MV-4-11 (cell line): ENCODE results near the gene ZNF280A.

ENCODE experiments used
- DNase-seq: peaks from one replicate; lab custom pipeline; 2025; lab: John Stamatoyannopoulos, UW

ZNF280A gene

GRCh38 chr22:22520020-22520656 lies at the start of gene ZNF280A:
Gene ZNF280A (minus strand): TSS chr22:22520270. CDS start chr22:22515630, 4,640 bp downstream.
- DNase-seq = no peak

DNA sequence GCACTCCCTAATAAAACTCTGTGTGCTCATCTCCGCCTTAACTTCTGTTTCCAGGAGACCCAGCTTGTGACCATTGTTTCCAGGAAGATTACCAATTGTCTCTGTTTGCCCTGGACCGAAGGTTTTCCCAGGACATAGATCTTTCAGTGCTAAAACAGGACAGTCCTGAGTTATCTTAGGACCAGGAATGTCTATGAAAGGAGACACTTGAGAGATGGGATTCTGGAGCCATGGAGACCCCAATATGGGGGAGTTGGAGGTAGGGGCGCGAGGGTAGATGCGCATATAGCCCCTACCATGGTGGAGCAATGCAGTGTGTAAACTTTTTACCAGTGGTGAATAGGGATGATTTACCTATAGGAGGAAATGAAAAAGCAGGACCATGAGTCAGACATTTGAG lies 49.1 kb upstream of the ZNF280A start:
- no peak for DNase-seq

DNA sequence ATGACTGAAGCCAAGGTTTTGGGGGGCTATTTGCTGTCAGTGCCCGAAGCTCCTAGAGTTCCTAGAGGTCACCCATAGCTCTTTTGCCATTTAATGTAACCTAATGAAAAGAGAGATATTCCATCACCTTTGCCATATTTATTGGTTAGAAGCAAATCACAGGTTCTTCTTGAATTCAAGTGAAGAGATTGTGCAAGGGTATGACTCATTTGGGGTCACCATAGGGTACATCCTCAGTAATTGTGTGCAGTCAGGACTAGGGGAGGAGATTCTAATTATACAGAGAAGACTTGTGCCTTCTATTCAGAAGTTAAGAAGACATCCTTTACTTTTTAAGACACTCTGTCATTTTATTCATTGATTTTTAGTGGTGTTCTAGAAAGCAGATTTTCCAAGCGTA lies 45.9 kb upstream of the ZNF280A start:
- peak; percentile 37 for DNase-seq

DNA sequence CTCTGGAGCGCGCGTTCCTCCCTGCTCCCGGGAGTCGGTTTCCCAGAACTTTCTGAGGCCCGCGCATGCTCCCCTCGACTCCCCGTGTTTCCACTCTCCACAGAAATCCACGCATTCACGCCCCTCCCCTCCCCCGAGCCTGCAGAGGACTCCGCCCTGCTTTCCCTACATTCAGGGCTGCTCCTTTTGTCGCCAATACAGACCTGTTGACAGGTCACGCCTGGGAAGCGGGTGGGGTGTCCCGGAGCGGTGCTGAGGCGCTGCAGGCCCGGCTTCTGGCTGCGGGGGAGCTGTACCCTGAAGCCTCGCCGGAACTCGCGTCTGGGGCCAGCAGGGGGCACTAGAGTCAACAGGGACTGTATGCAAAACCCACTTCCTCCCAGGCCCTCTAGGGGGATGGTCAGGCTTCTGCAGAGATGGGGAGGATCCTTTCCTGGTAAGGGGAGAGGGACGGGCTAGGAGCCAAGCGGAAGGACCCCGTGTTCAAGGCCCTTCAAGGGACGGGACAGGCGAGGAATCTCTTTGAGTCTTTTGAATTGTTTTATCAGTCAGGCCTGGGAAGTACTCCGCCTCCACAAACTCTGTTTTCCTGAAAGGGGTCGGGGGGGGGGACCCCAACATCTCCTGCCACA lies 39.0 kb upstream of the ZNF280A start, which contains the start of gene PRAME:
PRAME (minus strand) TSS at position 294 of the 632 bp plus-strand sequence. CDS start 2,433 bp downstream, outside the sequence.
- DNase-seq = peak; percentile 80

DNA sequence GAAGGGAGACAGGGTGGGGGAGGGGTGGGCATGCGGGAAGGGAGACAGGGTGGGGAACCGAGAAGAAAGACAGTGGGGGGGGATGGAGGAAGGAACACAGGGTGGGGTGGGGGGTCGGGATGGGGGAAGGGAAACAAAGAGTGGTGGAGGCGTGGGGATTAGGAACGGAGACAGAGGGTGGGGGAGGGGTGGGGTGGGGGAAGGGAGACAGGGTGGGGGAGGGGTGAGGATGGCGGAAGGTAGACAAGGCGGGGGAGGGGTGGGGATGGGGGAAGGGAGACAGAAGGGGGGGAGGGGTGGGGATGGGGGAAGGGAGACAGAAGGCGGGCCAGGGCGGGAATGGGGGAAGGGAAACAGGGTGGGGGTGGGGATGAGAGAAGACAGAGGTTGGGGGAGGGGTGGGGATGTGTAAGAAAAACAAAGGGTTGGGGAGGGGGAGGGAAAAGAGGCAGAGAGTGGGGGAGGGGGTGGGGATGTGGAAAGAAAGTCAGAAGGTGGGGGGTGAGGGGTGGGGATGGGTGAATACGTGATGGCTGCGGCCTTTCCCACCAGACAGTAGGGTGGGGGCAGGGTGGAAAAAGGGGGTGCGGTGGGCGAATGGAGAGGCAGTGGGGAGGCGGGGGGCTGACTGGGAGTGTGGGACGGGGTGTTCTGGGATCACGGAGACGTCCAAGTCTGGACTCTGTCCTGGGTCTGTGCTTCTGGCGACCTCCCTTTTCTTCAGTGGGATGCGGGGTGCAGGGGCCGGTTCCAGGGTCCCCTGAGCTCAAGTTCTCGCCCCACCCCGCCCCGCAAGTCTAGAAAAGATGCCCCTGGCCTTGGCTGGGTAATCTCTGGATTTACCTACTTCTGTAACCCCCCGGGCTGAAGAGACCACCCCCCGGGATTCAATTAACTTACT lies 38.3 kb upstream of the ZNF280A start:
- no peak for DNase-seq

GRCh38 chr22:22556995-22557925 lies 37.2 kb upstream of the ZNF280A start:
- no peak for DNase-seq

DNA sequence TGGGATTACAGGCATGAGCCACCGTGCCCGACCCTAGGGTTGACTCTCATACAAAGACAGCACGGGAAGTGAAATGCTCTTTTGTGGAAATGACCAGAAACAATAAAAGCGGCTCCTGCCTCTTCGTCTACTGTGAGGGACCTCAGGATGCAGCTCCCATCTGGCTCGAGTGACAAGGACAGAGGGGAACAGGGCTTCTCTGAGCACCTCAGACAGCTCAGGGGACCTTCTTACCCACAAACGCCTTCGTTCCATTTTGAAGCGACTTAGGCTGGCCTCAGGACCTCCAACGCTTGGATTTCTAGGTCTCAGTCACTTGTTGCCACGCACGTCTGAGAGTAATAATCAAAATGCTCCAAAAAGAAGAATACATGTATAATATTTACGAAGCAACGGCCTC lies 36.5 kb upstream of the ZNF280A start:
- no peak for DNase-seq

DNA sequence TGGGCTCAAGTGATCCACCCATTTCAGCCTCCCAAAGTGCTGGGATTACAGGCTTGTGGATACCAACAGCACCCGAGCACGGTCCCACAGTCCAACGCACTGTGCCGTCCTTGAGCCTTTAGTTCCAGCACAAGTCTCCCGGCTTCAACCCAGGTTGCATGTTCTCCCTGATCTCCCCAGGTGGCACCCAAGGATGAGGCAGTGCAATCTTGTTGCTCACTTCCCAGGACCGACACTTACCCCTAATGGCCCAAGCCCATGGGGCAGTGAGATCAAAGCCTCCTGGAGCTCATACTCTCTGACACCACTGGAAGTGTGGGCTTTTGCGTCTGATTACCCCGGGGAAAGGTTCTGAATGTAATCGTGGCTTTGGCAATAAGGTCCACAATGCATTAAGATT lies 35.5 kb upstream of the ZNF280A start:
- DNase-seq = no peak

DNA sequence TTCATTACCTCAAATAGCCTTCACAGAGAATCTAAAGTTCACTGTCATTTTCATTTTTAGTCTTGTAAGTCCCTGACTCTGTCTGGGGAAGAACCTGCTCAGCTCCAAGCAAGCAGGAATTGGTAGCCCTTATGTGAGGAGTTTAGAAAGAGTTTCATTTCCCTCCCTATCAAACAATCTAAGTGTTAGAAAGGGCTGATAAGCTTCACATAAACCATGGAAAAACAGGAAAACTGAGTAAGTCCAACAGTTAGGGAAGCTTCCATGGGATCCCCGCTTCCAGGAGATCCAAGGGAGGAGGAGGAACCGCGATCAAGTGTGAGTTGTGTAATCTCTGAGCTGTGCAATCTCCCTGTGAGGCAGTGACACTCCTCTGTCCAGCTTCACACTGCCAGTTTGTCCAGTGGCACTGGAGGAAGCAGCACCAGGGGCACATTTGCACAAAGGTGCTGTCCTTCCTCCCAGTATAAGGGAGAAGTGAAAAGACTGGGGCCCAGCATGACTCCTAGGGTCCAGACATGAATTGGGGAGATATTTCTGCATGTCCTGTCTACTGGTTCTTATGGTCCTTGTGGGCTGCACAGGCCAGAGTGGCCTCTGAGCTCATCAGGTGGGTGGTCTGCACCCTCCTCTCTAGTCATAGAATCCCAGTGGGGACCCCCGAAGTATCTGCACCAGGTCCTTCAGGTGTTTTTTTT lies 34.7 kb upstream of the ZNF280A start:
- DNase-seq = peak; percentile 36

DNA sequence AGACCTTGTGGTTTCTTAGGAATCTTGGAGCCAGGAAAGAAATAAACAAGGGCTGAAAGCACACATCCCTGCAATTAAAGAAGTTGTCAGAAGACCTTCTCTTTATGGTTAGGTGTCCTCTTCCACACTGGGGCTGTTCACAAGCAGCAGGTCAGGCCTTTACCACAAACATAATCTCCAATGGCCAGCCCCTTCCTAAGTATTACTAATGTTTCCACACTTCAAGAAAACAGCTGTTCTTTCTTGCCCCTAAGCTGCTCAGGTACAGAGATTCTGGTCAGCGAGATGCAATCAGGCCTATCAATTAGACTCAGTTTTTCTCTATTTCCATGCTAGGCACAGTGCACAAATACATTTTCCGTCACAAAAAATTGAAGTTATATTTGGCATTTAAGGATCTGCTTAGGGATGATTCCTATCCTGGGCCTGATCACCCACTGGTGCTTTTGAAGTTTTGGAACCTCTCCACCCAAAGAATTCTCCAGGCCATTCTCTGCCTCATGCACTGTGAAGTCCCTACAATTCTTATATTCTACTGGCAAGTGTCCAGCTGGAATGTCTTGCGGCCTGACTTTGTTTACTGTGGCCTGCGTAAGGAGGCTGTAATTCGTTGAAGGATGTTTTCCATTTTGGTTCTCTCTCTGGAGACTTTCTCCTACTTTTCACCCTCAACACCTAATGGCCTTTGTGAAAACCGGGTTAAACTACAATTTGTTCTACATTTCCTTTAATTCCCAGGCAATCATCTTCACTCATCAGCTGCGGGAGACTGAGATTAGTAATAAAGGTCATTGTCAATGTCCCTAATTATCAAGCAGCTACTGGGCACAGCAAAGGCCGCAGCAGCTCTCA lies 33.9 kb upstream of the ZNF280A start:
- DNase-seq = no peak

DNA sequence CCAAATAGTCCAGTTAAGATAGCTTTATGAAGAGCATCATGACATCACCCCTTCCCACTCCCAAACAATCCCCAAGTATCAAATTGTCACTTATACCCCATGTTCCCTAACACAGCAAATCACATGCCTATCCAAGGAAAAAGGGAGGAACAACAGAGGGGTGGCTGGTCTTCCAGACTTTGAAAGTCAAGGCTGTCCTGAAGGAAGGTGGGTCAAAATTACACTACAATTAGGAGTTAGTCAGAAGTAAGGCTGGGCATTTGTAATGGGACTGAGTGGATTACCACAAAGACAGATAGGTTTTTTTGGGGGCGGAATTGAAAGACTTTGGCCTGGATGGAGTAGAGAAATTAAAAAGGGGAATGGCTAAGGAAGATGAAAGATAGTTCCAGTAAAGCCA lies 33.1 kb upstream of the ZNF280A start:
- DNase-seq = no peak

GRCh38 chr22:22552630-22553029 lies 32.6 kb upstream of the ZNF280A start:
- peak; percentile 27 for DNase-seq

DNA sequence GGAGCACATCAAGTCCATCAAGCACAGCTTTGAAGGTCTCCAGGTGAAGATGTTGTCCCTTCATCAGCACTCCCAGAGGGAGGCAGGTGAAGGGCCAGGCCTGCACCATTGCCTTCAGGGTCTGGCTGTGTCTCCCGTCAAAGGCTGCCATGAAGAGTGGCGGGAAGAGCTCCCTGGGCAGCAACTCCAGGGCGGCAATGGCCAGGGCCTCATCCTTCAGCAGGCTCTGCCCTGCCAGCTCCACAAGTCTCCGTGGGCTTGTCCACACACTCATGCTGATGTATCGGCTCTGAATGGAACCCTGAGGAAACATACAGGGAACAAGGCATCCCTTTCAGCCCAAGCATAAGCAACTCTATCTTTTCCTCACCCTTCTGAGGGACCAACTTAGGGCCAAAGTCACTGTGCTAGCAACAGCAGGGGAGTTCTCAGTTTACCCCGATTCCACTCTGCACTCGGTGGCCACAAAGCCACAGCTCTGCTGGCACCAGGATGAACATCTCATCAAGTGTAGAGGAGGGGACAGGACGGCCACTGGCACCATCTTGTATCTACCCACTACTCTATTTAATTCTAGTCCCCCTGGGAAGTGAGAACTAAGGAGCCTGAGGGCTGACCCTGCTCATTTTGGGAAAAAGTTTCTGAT lies 30.8 kb upstream of the ZNF280A start:
- no peak for DNase-seq

GRCh38 chr22:22548910-22549309 lies 28.8 kb upstream of the ZNF280A start:
- no peak for DNase-seq

DNA sequence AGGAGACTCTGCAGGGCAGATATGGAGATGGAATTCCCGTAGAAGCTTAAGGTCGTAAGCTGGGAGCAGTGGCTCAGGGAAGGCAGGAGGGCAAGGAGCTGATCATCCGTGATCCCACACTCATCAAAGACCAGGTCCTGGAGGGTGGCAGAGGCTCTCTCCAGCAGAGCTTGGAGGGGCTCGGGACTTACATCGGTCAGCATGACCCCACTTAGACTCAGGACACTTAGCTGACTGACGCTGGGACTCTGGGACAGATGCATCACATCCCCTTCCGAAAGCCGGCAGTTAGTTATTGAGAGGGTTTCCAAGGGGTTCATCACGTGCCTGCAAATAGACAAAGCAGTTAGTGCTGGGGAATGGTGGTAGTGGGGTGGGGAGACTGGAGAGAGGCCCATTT lies 28.2 kb upstream of the ZNF280A start:
- DNase-seq = no peak

DNA sequence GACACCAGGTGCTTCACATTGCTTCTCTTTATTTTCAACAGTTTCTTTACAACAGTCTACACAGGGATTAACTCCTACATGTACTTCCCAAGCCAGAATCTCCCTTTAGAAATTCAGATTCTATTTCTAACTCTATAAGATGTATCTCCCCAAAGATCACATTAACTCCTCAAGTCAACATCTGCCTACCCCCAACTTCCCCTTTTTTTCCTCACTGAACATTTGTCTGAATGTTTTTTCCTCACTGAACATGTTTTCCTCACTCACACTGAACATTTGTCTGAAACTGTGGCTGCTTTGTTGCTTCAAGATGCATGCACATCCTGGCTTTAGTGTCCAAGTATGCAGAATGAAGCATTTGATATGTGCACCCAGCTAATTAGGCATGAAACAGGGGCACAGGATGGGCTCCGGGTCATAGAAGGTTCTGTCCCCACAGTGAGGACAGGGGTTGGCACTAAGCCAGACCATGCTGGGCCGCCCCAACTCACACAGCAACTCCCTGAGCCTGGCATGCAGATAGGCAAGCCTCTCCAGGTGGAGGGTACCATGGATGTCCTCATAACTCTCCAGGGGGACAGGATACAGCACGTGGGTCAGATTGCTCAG lies 27.7 kb upstream of the ZNF280A start:
- DNase-seq = peak; percentile 65

DNA sequence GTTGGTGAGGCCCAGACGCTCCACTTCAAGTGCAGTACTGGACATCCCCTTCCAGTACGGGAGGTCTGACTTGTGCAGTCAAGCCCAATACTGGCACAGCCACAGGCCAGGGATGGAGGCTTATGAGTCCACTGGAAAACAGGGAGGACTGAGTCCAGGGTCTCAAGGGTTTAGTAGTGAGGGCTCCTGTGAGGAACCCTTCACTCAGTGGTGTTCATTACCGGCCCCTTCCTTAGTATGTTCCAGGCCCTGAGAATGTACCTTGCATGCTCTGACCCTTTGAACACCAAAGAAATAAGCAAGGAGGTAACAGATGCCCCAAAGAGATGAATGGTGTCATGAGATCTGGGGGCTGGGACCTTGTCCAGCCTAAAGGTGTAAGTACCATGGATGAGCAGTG lies 27.2 kb upstream of the ZNF280A start:
- no peak for DNase-seq

DNA sequence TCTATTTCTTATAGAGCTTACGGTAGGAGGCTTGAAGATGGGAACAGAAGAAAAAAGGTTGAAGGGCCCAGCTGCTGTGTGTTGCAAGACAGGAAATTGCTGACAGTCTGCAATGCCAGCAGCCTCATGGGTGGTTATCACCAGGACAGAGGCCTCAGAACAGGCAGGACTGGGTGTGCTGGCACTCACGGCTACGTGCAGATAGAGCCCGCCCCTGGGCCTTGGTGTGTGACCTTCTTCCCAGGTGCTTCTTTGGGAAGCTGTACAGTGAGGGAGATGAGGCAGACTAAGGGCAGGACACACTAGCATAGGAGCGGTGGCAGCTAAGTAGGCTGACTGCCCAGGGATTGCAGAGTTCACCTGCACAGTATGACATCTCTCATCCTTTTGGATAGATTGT lies 26.4 kb upstream of the ZNF280A start:
- DNase-seq = peak; percentile 90

DNA sequence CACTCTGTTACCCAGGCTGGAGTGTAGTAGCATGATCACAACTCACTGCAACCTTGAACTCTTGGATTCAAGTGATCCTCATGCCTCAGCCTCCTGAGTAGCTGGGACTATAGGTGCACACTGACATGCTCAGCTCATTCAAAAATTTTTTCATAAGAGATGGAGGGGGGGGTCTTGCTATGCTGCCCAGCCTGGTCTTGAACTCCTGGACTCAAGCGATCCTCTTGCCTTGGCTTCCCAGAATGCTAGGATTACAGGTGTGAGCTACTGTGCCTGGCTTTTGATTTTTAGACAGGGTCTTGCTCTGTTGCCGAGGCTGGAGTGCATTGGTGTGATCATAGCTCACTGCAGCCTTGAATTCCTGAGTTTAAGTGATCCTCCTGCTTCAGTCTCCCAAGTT lies 25.0 kb upstream of the ZNF280A start:
- no peak for DNase-seq
